ENCODE data around the gene CIAO3. TPM values are rescaled to one million over a fixed set of nuclear protein-coding genes. Genes with fewer than 3 reads are reported as not detected.

CIAO3 gene
- total RNA-seq, 1 experiment from 2014 or later: 21.9 TPM

DNA sequence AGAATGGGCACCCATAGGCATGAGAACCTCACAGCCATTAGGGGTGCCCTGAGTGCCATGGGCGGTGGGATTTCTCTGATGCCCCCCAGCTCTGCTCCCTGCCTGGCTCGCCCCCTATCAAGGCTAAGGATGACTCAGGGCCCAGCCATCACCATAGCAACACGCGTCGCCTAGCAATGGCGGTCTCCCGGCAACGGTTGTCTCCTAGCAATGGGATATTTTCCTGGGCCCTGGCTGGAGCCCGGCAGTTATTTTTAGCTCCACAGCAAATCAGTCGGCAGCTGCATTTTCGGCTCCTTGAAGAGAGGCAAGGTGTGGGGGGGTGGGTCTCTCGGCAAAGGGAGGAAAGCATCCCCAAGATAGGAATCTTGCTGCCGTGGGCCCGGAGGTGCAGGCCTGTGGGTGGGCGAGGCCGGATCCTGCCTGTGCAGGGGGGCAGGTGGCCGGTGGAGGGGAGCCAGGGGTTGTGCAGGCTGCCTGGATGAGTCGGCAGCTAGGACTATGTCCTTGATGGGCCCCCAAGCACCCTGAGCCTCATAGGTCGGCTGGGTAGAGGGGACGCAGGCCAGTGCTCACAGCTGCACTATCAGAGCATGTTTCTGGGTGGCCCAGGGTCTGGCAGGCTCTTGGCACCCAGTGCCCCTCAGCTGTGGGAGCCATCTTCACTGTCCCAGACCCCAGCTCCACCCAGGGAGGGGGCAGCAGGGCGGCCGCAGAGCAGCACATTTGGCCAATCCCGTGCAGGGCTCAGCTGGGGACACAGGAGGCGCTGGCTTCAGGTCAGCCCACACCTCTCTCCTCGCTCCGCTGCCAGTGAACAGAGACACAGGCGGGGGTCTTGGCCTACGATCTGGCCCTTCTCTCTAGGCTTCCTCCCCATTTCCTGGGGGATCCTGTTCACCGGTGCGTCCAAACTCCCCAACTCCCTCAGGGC lies 31.0 kb downstream of the CIAO3 start:
- H3K56ac ChIP-seq (ENCODE audit: insufficient read length, low read depth, low read length): no peak overlapping the region
- H3K14ac ChIP-seq (ENCODE audit: insufficient read depth, low read length): peak overlapping the region; percentile 43; the same call in 1 of the 2 replicates
- no peak overlapping the region for H4K5ac ChIP-seq (ENCODE audit: insufficient read length, low read depth, low read length)
- no peak overlapping the region; the same call in 1 of the 2 replicates for H3K4ac ChIP-seq (ENCODE audit: low read depth, low read length)
- H2AK5ac ChIP-seq (ENCODE audit: insufficient read length, low read length): no peak overlapping the region
- H3K79me1 ChIP-seq (ENCODE audit: insufficient read depth, low read depth, low read length, poor library complexity, severe bottlenecking): no peaks in the 10 kb centered on the region
- no peaks in the 10 kb centered on the region for H4K20me1 ChIP-seq (ENCODE audit: control insufficient read depth, insufficient read depth, insufficient read length)
- H3K27ac Mint-ChIP-seq: no peak overlapping the region
- H3K4me1 Mint-ChIP-seq: peaks cover 3 to 10% of the 10 kb centered on the region in 2 experiments; a peak in 3 of 4 replicates
- no peak overlapping the region for H3T11ph ChIP-seq (ENCODE audit: low read length)
- no peak overlapping the region for H4K8ac ChIP-seq (replicated peaks; ENCODE audit: insufficient read length, low read depth, low read length)
- peaks cover 4% of the 10 kb centered on the region for H3K23me2 ChIP-seq (ENCODE audit: insufficient read length, low read depth, low read length, poor library complexity, severe bottlenecking)
- no peaks in the 10 kb centered on the region for H3K9me3 ChIP-seq (ENCODE audit: control insufficient read depth, low read depth, low read length)
- H3K27me3 ChIP-seq (ENCODE audit: insufficient read depth, low read length): peaks cover 21% of the 10 kb centered on the region; the same call in 1 of the 2 replicates
- no CpG with 5 or more reads among the region's 30 CpGs for WGBS (ENCODE audit: extremely low coverage, insufficient read length, low lambda C conversion rate)
- no peak overlapping the region for H3K23ac ChIP-seq (ENCODE audit: insufficient read length, low read depth, low read length)
- H2BK15ac ChIP-seq (ENCODE audit: low read depth, low read length): no peak overlapping the region
- H3K79me2 ChIP-seq (ENCODE audit: insufficient read depth, low read length): no peaks in the 10 kb centered on the region
- H2BK5ac ChIP-seq (ENCODE audit: insufficient read length, low read length): no peak overlapping the region
- no peak overlapping the region for H3K4me2 ChIP-seq (ENCODE audit: insufficient read depth, insufficient read length, low read length)
- H2BK120ac ChIP-seq (ENCODE audit: low read depth, low read length, poor library complexity, severe bottlenecking): no peak overlapping the region
- H3K27me3 Mint-ChIP-seq (ENCODE audit: low read depth): peaks cover 78% of the 10 kb centered on the region
- no peak overlapping the region for H2BK12ac ChIP-seq (ENCODE audit: insufficient read length, low read depth, low read length)
- no peaks in the 10 kb centered on the region for H3K4me1 ChIP-seq (ENCODE audit: insufficient read depth, low read length)
- no peak overlapping the region for H3K4me3 Mint-ChIP-seq
- H3K18ac ChIP-seq (ENCODE audit: insufficient read length, low read depth, low read length): peak overlapping the region; percentile 68
- TF ChIP-seq, protein P1, sequence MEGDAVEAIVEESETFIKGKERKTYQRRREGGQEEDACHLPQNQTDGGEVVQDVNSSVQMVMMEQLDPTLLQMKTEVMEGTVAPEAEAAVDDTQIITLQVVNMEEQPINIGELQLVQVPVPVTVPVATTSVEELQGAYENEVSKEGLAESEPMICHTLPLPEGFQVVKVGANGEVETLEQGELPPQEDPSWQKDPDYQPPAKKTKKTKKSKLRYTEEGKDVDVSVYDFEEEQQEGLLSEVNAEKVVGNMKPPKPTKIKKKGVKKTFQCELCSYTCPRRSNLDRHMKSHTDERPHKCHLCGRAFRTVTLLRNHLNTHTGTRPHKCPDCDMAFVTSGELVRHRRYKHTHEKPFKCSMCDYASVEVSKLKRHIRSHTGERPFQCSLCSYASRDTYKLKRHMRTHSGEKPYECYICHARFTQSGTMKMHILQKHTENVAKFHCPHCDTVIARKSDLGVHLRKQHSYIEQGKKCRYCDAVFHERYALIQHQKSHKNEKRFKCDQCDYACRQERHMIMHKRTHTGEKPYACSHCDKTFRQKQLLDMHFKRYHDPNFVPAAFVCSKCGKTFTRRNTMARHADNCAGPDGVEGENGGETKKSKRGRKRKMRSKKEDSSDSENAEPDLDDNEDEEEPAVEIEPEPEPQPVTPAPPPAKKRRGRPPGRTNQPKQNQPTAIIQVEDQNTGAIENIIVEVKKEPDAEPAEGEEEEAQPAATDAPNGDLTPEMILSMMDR (conservative IDR thresholded peaks at IDR 0.05): no peak
- H3K27ac ChIP-seq (ENCODE audit: insufficient read length, low read depth, low read length): no peak overlapping the region
- no peak overlapping the region for H4K91ac ChIP-seq (ENCODE audit: insufficient read length, low read depth, low read length)
- H3K36me3 Mint-ChIP-seq (ENCODE audit: insufficient read depth in 1 of 3, low read depth in 3 of 3): no peaks in the 10 kb centered on the region
- peaks cover 0 to 2% of the 10 kb centered on the region in 2 experiments; a peak in 2 of 5 replicates for H3K9me3 Mint-ChIP-seq
- H3K9ac ChIP-seq (ENCODE audit: extremely low read depth, insufficient read length, low read length): no peak overlapping the region
- H2BK20ac ChIP-seq (ENCODE audit: low read depth, low read length, poor library complexity, severe bottlenecking): no peak overlapping the region
- no peak overlapping the region for H2AFZ ChIP-seq (ENCODE audit: low read length)
- DNase-seq: peak; percentile 50

All from H9 (cell line).